NCI-H2081 (cell line): Measurements from ENCODE around the gene LAMTOR5.

Experiments
- DNase-seq, 2 experiments: peaks; one replicate each; lab custom pipeline; 2025; lab: John Stamatoyannopoulos, UW

Gene LAMTOR5

GRCh38 chr1:110387048-110387754 is 20.3 kb downstream of the LAMTOR5 start:
- no peak for DNase-seq

DNA sequence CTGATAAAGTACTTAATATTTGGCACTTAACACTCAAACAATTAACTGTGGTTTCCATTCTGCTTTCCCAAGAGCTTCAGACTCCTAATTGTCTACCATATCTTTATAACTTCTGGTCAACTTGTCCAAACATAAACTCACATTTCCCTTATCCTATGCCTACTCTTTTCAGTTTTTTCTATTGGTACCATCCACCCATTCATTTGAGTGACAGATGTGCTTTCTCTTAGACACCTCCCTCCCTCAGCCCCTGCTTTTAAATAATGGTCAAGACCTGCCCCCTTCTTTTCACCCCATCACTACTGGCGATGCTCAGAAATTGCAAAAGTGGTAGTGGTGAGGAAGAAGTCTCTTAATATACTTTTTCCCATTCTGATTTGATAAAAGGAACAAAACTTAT is 22.1 kb downstream of the LAMTOR5 start:
- DNase-seq, result no peak

DNA sequence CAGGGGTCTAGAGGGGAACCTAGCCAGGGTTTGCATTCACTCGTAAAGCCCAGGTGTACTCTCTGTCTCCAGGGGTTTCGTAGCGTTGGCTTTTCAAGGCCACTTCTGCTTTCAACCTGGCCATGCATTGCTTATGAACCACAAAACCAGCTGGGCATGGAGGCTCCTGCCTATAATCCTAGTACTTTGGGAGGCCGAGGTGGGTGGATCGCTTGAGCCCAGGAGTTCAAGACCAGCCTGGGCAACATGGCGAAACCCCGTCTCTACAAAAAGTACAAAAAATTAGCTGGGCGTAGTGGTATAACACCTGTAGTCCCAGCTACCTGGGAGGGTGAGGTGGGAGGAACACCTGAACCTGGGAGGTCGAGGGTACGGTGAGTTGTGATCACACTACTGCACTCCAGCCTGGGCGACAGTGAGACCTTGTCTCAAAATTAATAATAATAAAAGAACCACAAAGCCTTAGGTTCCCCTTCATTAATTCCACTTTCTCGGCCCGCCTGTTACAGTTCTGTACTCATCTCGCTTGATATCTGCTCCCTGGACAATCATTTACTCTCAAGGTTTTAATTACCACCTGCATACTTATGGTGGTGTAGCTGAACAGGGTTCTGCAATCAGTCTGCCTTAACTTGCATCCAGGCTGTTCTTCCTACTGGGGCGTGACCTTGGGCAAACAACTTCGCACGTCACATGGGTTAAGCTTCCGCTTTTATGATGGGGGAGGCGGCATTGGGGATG is 22.7 kb downstream of the LAMTOR5 start:
- DNase-seq, result no peak

- DNase-seq, result no peak
Observed at GRCh38 chr1:110383251-110383990, 24.1 kb downstream of the LAMTOR5 start.

GRCh38 chr1:110380672-110381283 is 26.7 kb downstream of the LAMTOR5 start:
- DNase-seq, result no peak

DNA sequence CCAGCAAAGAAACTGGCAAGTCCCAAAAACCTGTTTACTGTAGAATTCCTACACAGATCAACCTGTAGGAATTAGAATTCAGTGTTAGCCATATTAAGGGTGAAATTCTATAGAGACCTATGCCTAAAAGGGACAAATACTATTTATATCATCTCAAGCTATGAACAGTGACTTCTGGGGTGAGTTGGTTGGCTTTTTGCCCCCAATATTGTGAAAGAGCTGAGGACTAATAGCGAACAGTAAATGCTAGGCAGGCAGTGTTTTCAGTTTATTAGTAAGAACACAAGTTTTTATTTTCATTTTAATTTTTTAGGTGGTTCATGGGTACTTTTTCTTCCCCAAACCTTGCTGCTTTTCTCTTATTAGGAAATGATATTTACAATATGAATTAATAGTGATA is 32.0 kb downstream of the LAMTOR5 start:
- no peak for DNase-seq

GRCh38 chr1:110370827-110371226 is 36.7 kb downstream of the LAMTOR5 start:
- no peak for DNase-seq

DNA sequence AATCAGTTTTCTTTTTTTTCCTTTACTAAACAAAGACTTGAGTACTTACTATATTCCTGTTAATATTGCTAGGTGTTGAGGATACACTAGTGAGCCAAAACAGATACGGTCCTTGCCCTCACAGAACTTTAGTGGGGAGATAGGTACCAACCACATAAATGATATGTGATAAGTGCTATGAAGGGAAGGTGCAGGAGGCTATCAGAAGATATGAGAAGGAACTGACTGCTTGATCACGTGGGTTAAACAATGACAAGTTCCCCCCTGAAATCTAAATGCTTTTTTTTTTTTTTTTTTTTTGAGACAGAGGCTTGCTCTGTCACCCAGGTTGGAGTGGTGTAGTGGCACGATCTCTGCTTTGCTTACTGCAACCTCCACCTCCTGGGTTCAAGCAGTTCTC is 43.3 kb downstream of the LAMTOR5 start:
- no peak for DNase-seq

DNA sequence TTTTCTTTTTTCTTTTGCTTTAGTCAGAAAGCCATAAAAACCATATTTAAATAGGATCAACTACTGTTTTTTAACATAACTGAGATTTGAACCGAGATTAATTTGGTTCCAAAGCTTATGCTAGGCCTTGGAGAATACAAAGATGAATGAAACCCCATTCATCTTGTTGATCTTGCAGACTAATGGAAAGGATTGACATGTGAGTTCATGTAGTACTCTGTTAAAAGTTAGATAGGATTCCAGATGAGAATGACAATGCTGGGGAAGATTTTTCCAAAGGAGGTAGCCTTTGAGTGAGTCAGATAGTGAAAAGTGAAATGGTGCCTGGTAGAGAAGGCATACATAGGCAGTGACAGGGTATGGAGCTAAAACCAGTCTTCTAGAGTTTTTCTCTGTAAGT is 45.6 kb downstream of the LAMTOR5 start:
- DNase-seq, result no peak

DNA sequence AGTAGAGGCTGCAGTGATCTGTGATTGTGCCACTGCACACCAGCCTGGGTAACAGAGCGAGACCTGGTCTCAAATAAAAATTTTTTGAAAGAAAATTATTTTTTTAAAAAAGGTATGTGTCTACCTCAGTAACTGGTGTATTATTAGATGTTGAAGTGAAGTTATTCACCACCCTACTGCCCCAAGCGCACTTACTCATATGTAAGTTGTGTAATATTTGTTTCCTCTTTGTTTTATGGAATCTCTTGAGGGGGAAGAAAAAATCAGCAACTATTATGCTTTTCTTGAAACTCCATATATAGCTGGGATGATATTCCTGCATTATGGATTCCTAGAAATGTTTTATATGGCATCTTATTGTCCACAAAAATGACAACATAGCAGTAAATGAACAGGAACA is 47.1 kb downstream of the LAMTOR5 start:
- no peak for DNase-seq

GRCh38 chr1:110356379-110356778 is 51.1 kb downstream of the LAMTOR5 start:
- DNase-seq, result peak in 1 of 2 experiments; percentile 18

GRCh38 chr1:110355321-110355720 is 52.2 kb downstream of the LAMTOR5 start:
- DNase-seq, result no peak
